Endothelial cell (in vitro differentiated cells): ENCODE data around the gene SLCO1B1. TPM values are rescaled to one million over a fixed set of nuclear protein-coding genes. Genes with fewer than 3 reads are reported as not detected.
"Not testable (repeated sequence)": the region's sequence is repeated elsewhere in the genome, so short reads cannot be mapped to it uniquely, and the experiment has no call there.

Experiments
- DNase-seq: peaks from one replicate; pipeline ENCODE4 v3.0.0; 2021; ENCODE audit warnings: low spot score
- H3K27ac Mint-ChIP-seq: one replicate; pipeline ENCODE4 v1.8.0; 2021; ENCODE audit warnings: mixed read lengths, inconsistent platforms; ENCODE audit not compliant: unreplicated experiment
- H3K27me3 Mint-ChIP-seq: one replicate; pipeline ENCODE4 v1.8.0; 2021; ENCODE audit warnings: mild to moderate bottlenecking, moderate library complexity, mixed read lengths, inconsistent platforms; ENCODE audit not compliant: unreplicated experiment
- H3K36me3 Mint-ChIP-seq: one replicate; pipeline ENCODE4 v1.8.0; 2021; ENCODE audit warnings: mild to moderate bottlenecking, low read depth, mixed read lengths, inconsistent platforms; ENCODE audit not compliant: unreplicated experiment
- H3K4me1 Mint-ChIP-seq: one replicate; pipeline ENCODE4 v1.8.0; 2021; ENCODE audit warnings: mild to moderate bottlenecking, mixed read lengths, inconsistent platforms; ENCODE audit not compliant: unreplicated experiment
- H3K4me3 Mint-ChIP-seq: one replicate; pipeline ENCODE4 v1.8.0; 2021; ENCODE audit warnings: mild to moderate bottlenecking, mixed read lengths, inconsistent platforms; ENCODE audit not compliant: unreplicated experiment
- H3K9me3 Mint-ChIP-seq: one replicate; pipeline ENCODE4 v1.8.0; 2021; ENCODE audit warnings: mixed read lengths, inconsistent platforms; ENCODE audit not compliant: unreplicated experiment
- CTCF ChIP-seq: fragments of 200-600 bp; sonication (generic); IDR thresholded peaks from one replicate; pipeline ENCODE4 v1.5.0; 2021; ENCODE audit warnings: antibody characterized with exemption; ENCODE audit not compliant: unreplicated experiment
- total RNA-seq: library from RNA; stranded (reverse); fragmentation: NEBNext Ultra II Directional; extraction: Animal tissue kit (Norgen Biotek cat#: 25700); gene quantifications from one replicate; pipeline ENCODE4 v1.2.1, GENCODE V29; 2021; ENCODE audit not compliant: unreplicated experiment

The SLCO1B1 gene
- total RNA-seq, 1 donor from 2014 or later = not detected

DNA sequence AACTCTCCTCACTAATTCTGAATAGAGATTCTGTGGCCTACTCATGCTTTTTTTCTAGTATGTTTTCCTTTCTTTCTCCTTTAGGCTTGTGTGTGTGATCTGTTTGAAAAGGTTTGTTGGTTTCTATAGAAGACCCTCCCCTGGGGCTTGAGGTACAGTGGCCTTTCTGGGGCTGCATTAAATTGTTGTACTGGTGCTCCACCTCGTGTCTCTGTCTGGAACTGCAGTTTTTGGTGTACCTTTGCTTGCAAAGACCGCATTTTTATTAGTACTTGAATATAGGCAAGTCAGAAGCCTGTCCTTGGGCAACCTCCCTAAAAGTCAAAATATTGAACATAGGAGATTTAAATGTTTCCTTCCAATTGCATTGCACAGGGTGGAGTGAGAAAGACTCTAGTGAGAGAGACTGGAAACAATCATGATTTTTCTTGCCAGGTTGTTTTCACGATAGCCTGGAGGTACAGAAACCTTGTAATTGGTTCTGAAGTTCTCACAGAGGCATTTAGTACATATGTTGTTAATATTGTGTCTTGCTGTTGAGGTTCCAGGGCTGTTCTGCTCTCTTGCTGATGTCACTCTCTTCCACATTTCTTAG, 39.0 kb downstream of the SLCO1B1 start:
- Mint-ChIP-seq H3K4me1 (no peaks in the 10 kb centered on the region), H3K4me3 (no peak overlapping the region), H3K9me3 (no peaks in the 10 kb centered on the region), H3K27me3 (no peaks in the 10 kb centered on the region), H3K27ac (no peak overlapping the region), H3K36me3 (no peaks in the 10 kb centered on the region)
- peak; percentile 80 for DNase-seq
- TF ChIP-seq CTCF = peak; percentile 92

GRCh38 chr12:21172079-21172478, 41.1 kb downstream of the SLCO1B1 start:
- no peak for DNase-seq
- Mint-ChIP-seq H3K4me1 (no peaks in the 10 kb centered on the region), H3K27me3 (peaks cover 1% of the 10 kb centered on the region), H3K27ac (no peak overlapping the region), H3K36me3 (no peaks in the 10 kb centered on the region), H3K9me3 (no peaks in the 10 kb centered on the region), H3K4me3 (no peak overlapping the region)
- no peak for TF ChIP-seq CTCF

GRCh38 chr12:21183721-21184275, 52.8 kb downstream of the SLCO1B1 start:
- Mint-ChIP-seq H3K4me3 (no peak overlapping the region), H3K36me3 (no peaks in the 10 kb centered on the region)
- DNase-seq = no peak

DNA sequence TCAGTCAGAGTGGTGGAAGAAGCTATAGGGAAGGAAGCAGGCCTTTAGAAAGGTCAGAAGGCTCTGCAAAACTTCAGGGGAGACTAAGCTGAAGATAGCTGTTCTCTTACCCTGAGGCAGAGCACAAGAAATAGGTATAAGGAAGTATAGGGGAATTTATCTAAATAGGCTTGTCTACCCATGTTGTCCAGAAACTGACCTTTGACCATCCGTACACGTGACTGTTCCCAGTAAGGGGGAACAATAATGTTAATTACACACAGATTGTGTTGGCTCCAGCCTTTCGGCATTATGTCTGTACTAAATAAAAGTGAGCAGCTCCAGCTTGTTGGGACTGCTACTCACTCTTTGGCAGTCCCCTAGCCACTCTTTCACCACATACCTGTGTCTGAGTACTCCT, 59.0 kb downstream of the SLCO1B1 start:
- DNase-seq = no peak
- no peak overlapping the region for H3K4me3 Mint-ChIP-seq
- H3K36me3 Mint-ChIP-seq = no peaks in the 10 kb centered on the region
- H3K4me1 Mint-ChIP-seq = no peaks in the 10 kb centered on the region
- TF ChIP-seq CTCF = no peak
- H3K27ac Mint-ChIP-seq = no peak overlapping the region
- H3K27me3 Mint-ChIP-seq = no peaks in the 10 kb centered on the region
- no peaks in the 10 kb centered on the region for H3K9me3 Mint-ChIP-seq

More at GRCh38 chr12:21183721-21184275, 52.8 kb downstream of the SLCO1B1 start:
- TF ChIP-seq CTCF = no peak
- Mint-ChIP-seq H3K4me1 (no peaks in the 10 kb centered on the region), H3K27ac (no peak overlapping the region), H3K27me3 (peaks cover 1% of the 10 kb centered on the region), H3K9me3 (no peaks in the 10 kb centered on the region)

DNA sequence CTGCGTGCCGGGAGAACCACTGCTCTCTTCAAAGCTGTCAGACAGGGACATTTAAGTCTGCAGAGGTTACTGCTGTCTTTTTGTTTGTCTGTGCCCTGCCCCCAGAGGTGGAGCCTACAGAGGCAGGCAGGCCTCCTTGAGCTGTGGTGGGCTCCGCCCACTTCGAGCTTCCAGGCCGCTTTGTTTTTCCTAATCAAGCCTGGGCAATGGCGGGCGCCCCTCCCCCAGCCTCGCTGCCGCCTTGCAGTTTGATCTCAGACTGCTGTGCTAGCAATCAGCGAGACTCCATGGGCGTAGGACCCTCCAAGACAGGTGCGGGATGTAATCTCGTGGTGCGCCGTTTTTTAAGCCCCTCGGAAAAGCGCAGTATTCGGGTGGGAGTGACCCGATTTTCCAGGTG, 83.4 kb downstream of the SLCO1B1 start:
- not testable (repeated sequence) for DNase-seq, H3K27me3 Mint-ChIP-seq, H3K36me3 Mint-ChIP-seq, H3K4me3 Mint-ChIP-seq, H3K27ac Mint-ChIP-seq, H3K9me3 Mint-ChIP-seq, H3K4me1 Mint-ChIP-seq
